Gastrocnemius medialis (tissue), 4 donors: Measurements from ENCODE around the gene PPIL6.

Source experiments
- CTCF ChIP-seq, 5 experiments: fragments of 450-650 bp in 3 of 5; fragments of 200-600 bp in 2 of 5; sonication (generic) in 2 of 5; IDR thresholded peaks in 4 of 5; conservative IDR thresholded peaks in 1 of 5; 1 replicate in 4 of 5; 2 replicates in 1 of 5; pipeline ENCODE4 v1.5.1; 2016 to 2019; ENCODE audit warnings: antibody characterized with exemption in 5 of 5, mild to moderate bottlenecking in 3 of 5, moderate library complexity in 3 of 5
- POLR2A ChIP-seq, 2 donors: fragments of 450-650 bp; IDR thresholded peaks; one replicate each; pipeline ENCODE4 v1.6.1; 2017; ENCODE audit warnings: antibody characterized with exemption in 2 of 2, mild to moderate bottlenecking in 2 of 2, moderate library complexity in 2 of 2

- TF ChIP-seq CTCF (IDR thresholded peaks at IDR 0.05 in 4 of 5, conservative IDR thresholded peaks at IDR 0.05 in 1 of 5) (no peak), POLR2A (IDR thresholded peaks at IDR 0.05) (no peak)
Observed at GRCh38 chr6:109372130-109372529, 68.3 kb downstream of the PPIL6 start.
